Kidney epithelial cell (primary cell): ENCODE measurements around the gene REV3L. TPM values are rescaled to one million over a fixed set of nuclear protein-coding genes. Genes with fewer than 3 reads are reported as not detected.
"Not testable (repeated sequence)": the region's sequence is repeated elsewhere in the genome, so short reads cannot be mapped to it uniquely, and the experiment has no call there.

Experiments
- DNase-seq: peaks from one replicate; pipeline ENCODE4 v3.0.0-alpha.2; 2010; ENCODE audit warnings: low read depth
- H3K27me3 ChIP-seq: 2 replicates; pipeline ENCODE4 v1.6.0; 2011; ENCODE audit warnings: low read length; ENCODE audit not compliant: control insufficient read depth, insufficient read depth
- H3K36me3 ChIP-seq: 2 replicates; pipeline ENCODE4 v1.5.1; 2011; ENCODE audit warnings: low read length; ENCODE audit not compliant: control insufficient read depth, insufficient read depth
- H3K4me3 ChIP-seq: 2 replicates; pipeline ENCODE4 v1.5.1; 2011; ENCODE audit warnings: low read depth, mild to moderate bottlenecking, control low read depth, low read length
- CTCF ChIP-seq: IDR thresholded peaks from 2 replicates; pipeline ENCODE4 v1.5.1; 2011; ENCODE audit warnings: mild to moderate bottlenecking, moderate library complexity, low read length, control low read depth, inconsistent platforms; ENCODE audit not compliant: insufficient read depth, poor library complexity, severe bottlenecking
- total RNA-seq: library from RNA; depleted of rRNA; stranded (reverse); fragments of >200 nt; gene quantifications from 2 replicates; pipeline ENCODE4 v1.2.3, GENCODE V29; 2015

The REV3L gene
- total RNA-seq, 1 donor from 2014 or later: 35.7 TPM

GRCh38 chr6:111307275-111307858 is 175.7 kb downstream of the REV3L start:
- Histone ChIP-seq H3K27me3 (no peaks in the 10 kb centered on the region), H3K4me3 (no peak overlapping the region), H3K36me3 (peaks cover 4% of the 10 kb centered on the region)
- no peak for DNase-seq
- TF ChIP-seq CTCF: no peak

- peak; percentile 2 for TF ChIP-seq CTCF
- Histone ChIP-seq H3K27me3 (no peaks in the 10 kb centered on the region), H3K36me3 (peaks cover 4% of the 10 kb centered on the region), H3K4me3 (no peak overlapping the region)
- no peak for DNase-seq
These were observed 176.7 kb downstream of the REV3L start for GRCh38 chr6:111306104-111306888.

GRCh38 chr6:111301946-111302345 is 181.1 kb downstream of the REV3L start:
- DNase-seq: no peak
- TF ChIP-seq CTCF: no peak
- Histone ChIP-seq H3K36me3 (no peaks in the 10 kb centered on the region), H3K27me3 (no peaks in the 10 kb centered on the region), H3K4me3 (no peak overlapping the region)

- DNase-seq, H3K4me3 ChIP-seq, H3K27me3 ChIP-seq, H3K36me3 ChIP-seq: not testable (repeated sequence)
These were observed 181.8 kb downstream of the REV3L start for GRCh38 chr6:111300938-111301800.

GRCh38 chr6:111297776-111298175 is 185.2 kb downstream of the REV3L start:
- Histone ChIP-seq H3K36me3 (no peaks in the 10 kb centered on the region), H3K4me3 (no peak overlapping the region), H3K27me3 (no peaks in the 10 kb centered on the region)
- no peak for TF ChIP-seq CTCF
- no peak for DNase-seq

- DNase-seq: no peak
- H3K4me3 ChIP-seq: no peak overlapping the region
- no peaks in the 10 kb centered on the region for H3K36me3 ChIP-seq
- no peaks in the 10 kb centered on the region for H3K27me3 ChIP-seq
- no peak for TF ChIP-seq CTCF
These were observed 188.5 kb downstream of the REV3L start for GRCh38 chr6:111294374-111294967.
